Effector memory CD8-positive, alpha-beta T cell (primary cell): ENCODE measurements around the gene ZNF606.
"Not testable (repeated sequence)": the region's sequence is repeated elsewhere in the genome, so short reads cannot be mapped to it uniquely, and the experiment has no call there.

Source experiments
- ATAC-seq: fragments of 150-1000 bp; cut with Tn5 transposase; replicated peaks from 2 replicates; pipeline ENCODE4 v1.10.0; 2021; ENCODE audit warnings: mild to moderate bottlenecking, moderate library complexity
- DNase-seq, 3 experiments: peaks; one replicate each; pipeline ENCODE4 v3.0.0; 2021
- H3K27ac Mint-ChIP-seq, 2 donors: one replicate each; pipeline ENCODE4 v1.8.0; 2022; ENCODE audit warnings: mild to moderate bottlenecking in 2 of 2, mixed read lengths in 2 of 2, moderate library complexity in 2 of 2
- H3K27me3 Mint-ChIP-seq, 2 donors: one replicate each; pipeline ENCODE4 v1.8.0; 2022; ENCODE audit warnings: mixed read lengths in 2 of 2
- H3K36me3 Mint-ChIP-seq: one replicate; pipeline ENCODE4 v1.8.0; 2022; ENCODE audit warnings: mild to moderate bottlenecking, moderate library complexity, mixed read lengths; ENCODE audit not compliant: insufficient read depth
- H3K4me1 Mint-ChIP-seq, 2 donors: one replicate each; pipeline ENCODE4 v1.8.0; 2022; ENCODE audit warnings: low read depth in 2 of 2, mixed read lengths in 2 of 2
- H3K4me3 Mint-ChIP-seq, 2 donors: one replicate each; pipeline ENCODE4 v1.8.0; 2022; ENCODE audit warnings: mild to moderate bottlenecking in 2 of 2, mixed read lengths in 2 of 2, moderate library complexity in 2 of 2
- H3K9me3 Mint-ChIP-seq, 2 donors: one replicate each; pipeline ENCODE4 v1.8.0; 2022; ENCODE audit warnings: mixed read lengths in 2 of 2

The ZNF606 gene

DNA sequence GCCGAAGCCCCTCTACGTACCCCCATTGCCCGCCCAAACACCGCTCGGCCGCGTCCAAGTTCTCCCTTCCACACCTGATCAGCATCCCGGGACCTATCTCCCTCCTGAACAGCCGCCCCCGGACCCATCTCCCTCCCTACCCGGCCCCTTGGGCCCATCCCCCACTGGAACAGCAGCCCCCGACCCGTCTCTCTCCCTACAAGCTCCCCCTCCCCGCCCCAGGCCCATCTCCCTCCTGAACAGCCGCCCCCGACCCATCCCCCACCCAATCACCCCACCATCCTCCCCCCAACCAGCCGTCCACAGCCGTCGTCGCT, 31.8 kb upstream of the ZNF606 start:
- Mint-ChIP-seq H3K36me3 (peaks cover 3% of the 10 kb centered on the region), H3K4me1 (peaks cover 0 to 5% of the 10 kb centered on the region in 2 donors), H3K27me3 (peaks cover 23 to 31% of the 10 kb centered on the region in 2 donors), H3K4me3 (no peak overlapping the region), H3K9me3 (peaks cover 11 to 24% of the 10 kb centered on the region in 2 donors), H3K27ac (no peak overlapping the region)
- DNase-seq, result no peak
- ATAC-seq, result no peak

GRCh38 chr19:58033741-58034476, 31.3 kb upstream of the ZNF606 start, which contains the start of gene ZSCAN1:
TSS of gene ZSCAN1 (plus strand) at chr19:58034025. CDS start at chr19:58037837, 3,812 bp downstream.
- Mint-ChIP-seq H3K4me3 (no peak within 1 kb of the TSS), H3K4me1 (peaks cover 0 to 5% of the 10 kb centered on the region in 2 donors), H3K27me3 (peaks cover 23 to 30% of the 10 kb centered on the region in 2 donors), H3K36me3 (peaks cover 3% of the 10 kb centered on the region), H3K27ac (no peak within 1 kb of the TSS), H3K9me3 (peaks cover 11 to 24% of the 10 kb centered on the region in 2 donors)
- peak; percentile 19 for ATAC-seq
- DNase-seq, result no peak

- peaks cover 13 to 15% of the 10 kb centered on the region in 2 donors for H3K9me3 Mint-ChIP-seq
- ATAC-seq (no peak), DNase-seq (no peak)
- no peaks in the 10 kb centered on the region for H3K36me3 Mint-ChIP-seq
- H3K27me3 Mint-ChIP-seq, result peaks cover 0 to 9% of the 10 kb centered on the region in 2 donors
- H3K27ac Mint-ChIP-seq, result no peak overlapping the region
- no peaks in the 10 kb centered on the region for H3K4me1 Mint-ChIP-seq
- no peak overlapping the region for H3K4me3 Mint-ChIP-seq
These were observed 22.0 kb upstream of the ZNF606 start for GRCh38 chr19:58024661-58025060.

DNA sequence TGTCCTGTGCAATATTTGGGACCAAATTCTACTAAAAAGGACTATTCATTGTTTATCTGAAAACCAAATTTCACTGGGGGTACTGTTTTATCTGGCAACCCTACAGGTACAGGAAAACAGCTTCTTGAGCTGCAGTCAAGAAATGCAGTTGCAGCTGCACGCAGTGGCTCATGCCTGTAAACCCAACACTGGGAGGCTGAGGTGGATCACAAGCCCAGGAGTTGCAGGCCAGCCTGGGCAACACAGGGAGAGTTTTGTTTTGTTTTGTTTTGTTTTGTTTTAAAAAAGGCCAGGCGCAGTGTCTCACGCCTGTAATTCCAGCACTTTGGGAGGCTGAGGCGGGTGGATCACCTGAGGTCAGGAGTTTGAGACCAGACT, 19.7 kb upstream of the ZNF606 start:
- H3K4me1 Mint-ChIP-seq, result no peaks in the 10 kb centered on the region

DNA sequence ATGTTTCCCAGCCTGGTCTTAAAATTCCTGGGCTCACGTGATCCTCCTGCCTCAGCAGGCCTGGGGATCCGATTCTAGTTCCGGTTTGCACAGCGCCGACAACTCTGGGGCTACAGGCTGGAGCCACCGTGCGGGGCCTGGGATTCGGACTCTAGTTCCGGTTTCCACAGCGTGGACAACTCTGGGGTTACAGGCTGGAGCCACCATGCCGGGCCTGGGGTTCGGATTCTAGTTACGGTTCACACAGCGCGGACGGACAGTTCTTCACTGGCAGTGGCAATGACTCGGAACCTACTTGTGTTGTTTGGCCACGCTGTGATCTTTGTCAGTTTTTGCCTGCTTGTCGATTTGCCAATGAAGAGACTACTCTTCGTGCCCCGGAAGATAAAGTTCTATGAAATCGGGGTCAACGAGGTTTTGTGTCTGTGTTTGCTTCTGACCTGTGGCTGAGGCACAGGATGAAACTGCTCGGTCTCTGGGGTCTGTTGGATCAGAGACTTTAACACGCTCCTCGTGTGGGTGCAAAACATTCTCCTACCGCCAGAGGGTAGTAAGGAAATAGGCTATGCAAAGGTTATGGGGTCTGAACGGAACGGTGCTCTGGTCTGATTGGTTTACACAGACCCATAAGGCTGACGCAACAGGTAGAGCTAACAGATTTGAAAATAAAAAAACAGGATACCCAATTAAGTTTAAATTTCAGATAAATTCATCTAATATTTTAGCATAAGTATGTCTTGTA, 19.1 kb upstream of the ZNF606 start:
- ATAC-seq (peak; percentile 53), DNase-seq (peak; percentile 5 to 18 (median 16))
- no peak overlapping the region for H3K27ac Mint-ChIP-seq
- no peaks in the 10 kb centered on the region for H3K36me3 Mint-ChIP-seq
- no peaks in the 10 kb centered on the region for H3K27me3 Mint-ChIP-seq
- no peak overlapping the region for H3K4me3 Mint-ChIP-seq
- H3K9me3 Mint-ChIP-seq, result peaks cover 8 to 11% of the 10 kb centered on the region in 2 donors
- no peaks in the 10 kb centered on the region for H3K4me1 Mint-ChIP-seq

More for the DNA sequence above, 19.7 kb upstream of the ZNF606 start:
- DNase-seq (no peak), ATAC-seq (no peak)
- Mint-ChIP-seq H3K36me3 (no peaks in the 10 kb centered on the region), H3K27ac (no peak overlapping the region), H3K4me3 (no peak overlapping the region), H3K9me3 (peaks cover 8 to 11% of the 10 kb centered on the region in 2 donors), H3K27me3 (no peaks in the 10 kb centered on the region)

- no peak for ATAC-seq
- Mint-ChIP-seq H3K9me3 (peaks cover 7 to 8% of the 10 kb centered on the region in 2 donors), H3K4me1 (no peaks in the 10 kb centered on the region), H3K36me3 (no peaks in the 10 kb centered on the region), H3K27me3 (no peaks in the 10 kb centered on the region), H3K4me3 (no peak overlapping the region), H3K27ac (no peak overlapping the region)
- DNase-seq, result no peak
These were observed 17.5 kb upstream of the ZNF606 start for GRCh38 chr19:58020129-58020528.

DNA sequence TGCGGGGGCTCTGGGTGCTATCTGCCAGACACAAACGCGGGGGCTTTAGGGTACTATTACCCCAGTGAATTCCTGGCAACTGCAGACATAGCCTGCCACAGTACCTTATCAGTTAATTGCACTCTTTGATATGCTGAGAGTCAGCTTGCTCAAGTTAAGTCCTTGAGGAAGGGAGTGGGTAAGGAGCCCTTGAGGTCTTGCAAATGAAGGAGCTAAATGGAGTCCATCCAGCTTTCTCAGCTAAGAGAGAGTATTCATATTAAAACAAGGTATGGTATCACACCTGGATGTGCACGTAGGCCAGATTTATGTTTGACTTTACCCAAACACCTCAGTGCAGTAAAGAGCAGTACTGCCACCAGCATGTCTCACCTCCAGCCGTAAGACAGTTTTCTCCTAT, 11.5 kb upstream of the ZNF606 start:
- no peak for ATAC-seq
- no peak for DNase-seq
- Mint-ChIP-seq H3K36me3 (peaks cover 4% of the 10 kb centered on the region), H3K27me3 (peaks cover 0 to 4% of the 10 kb centered on the region in 2 donors), H3K4me3 (no peak overlapping the region), H3K9me3 (peaks cover 9 to 14% of the 10 kb centered on the region in 2 donors), H3K27ac (no peak overlapping the region), H3K4me1 (no peaks in the 10 kb centered on the region)

DNA sequence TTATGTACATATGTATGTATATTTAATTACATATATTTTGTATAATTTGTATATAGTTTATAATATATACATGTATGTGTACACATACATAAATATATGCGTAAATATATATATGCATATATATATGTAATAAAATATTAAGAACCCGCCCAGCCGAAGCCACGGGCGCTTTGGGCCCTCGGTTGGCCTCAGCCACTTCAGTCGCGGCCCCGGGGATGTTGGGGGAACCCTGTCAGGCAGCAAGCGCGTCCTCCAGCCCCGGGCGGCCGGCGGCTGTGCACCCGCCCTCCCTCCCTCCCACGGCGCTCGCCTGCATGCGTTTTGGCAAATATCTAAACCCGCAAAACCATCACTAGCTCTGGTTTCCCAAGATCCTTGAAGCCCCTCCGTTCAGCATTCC, 7.9 kb upstream of the ZNF606 start:
- Mint-ChIP-seq H3K27ac (no peak overlapping the region), H3K27me3 (peaks cover 0 to 4% of the 10 kb centered on the region in 2 donors), H3K4me3 (peak overlapping the region in 1 of 2 donors; percentile 55), H3K36me3 (peaks cover 4% of the 10 kb centered on the region), H3K9me3 (peaks cover 16 to 30% of the 10 kb centered on the region in 2 donors), H3K4me1 (peaks cover 0 to 1% of the 10 kb centered on the region in 2 donors)
- no peak for ATAC-seq
- DNase-seq, result no peak

- ATAC-seq, result peak; percentile 83
- Mint-ChIP-seq H3K9me3 (peaks cover 16 to 32% of the 10 kb centered on the region in 2 donors), H3K36me3 (peaks cover 4% of the 10 kb centered on the region), H3K27ac (peak overlapping the region in 1 of 2 donors; percentile 68), H3K4me3 (peak overlapping the region in 1 of 2 donors; percentile 55), H3K4me1 (peaks cover under 1 to 1% of the 10 kb centered on the region in 2 donors), H3K27me3 (peaks cover 0 to 4% of the 10 kb centered on the region in 2 donors)
- DNase-seq, result peak; percentile 4 to 36 (median 18)
These were observed 7.2 kb upstream of the ZNF606 start for GRCh38 chr19:58009666-58010301.

GRCh38 chr19:58009301-58009665, 6.7 kb upstream of the ZNF606 start:
- DNase-seq, result no peak
- Mint-ChIP-seq H3K27me3 (peaks cover 0 to 4% of the 10 kb centered on the region in 2 donors), H3K36me3 (peaks cover 9% of the 10 kb centered on the region), H3K4me3 (peak overlapping the region in 1 of 2 donors; percentile 38), H3K27ac (no peak overlapping the region), H3K9me3 (peaks cover 18 to 37% of the 10 kb centered on the region in 2 donors), H3K4me1 (peaks cover 4 to 5% of the 10 kb centered on the region in 2 donors)
- ATAC-seq, result no peak

- ATAC-seq, H3K27ac Mint-ChIP-seq, H3K4me3 Mint-ChIP-seq, H3K27me3 Mint-ChIP-seq, H3K4me1 Mint-ChIP-seq, DNase-seq: not testable (repeated sequence)
- Mint-ChIP-seq H3K36me3 (peaks cover 13% of the 10 kb centered on the region), H3K9me3 (peaks cover 22 to 41% of the 10 kb centered on the region in 2 donors)
These were observed 6.3 kb upstream of the ZNF606 start for GRCh38 chr19:58008877-58009276.

GRCh38 chr19:58007285-58007684, 4.7 kb upstream of the ZNF606 start:
- Mint-ChIP-seq H3K4me1 (peaks cover 9% of the 10 kb centered on the region in 2 donors), H3K4me3 (no peak overlapping the region), H3K27me3 (no peaks in the 10 kb centered on the region), H3K36me3 (peaks cover 20% of the 10 kb centered on the region), H3K27ac (no peak overlapping the region), H3K9me3 (peaks cover 16 to 30% of the 10 kb centered on the region in 2 donors)
- ATAC-seq (no peak), DNase-seq (no peak)

- DNase-seq, result peak in 1 of 3 experiments; percentile 3
- Mint-ChIP-seq H3K36me3 (peaks cover 44% of the 10 kb centered on the region), H3K4me1 (peaks cover 17 to 19% of the 10 kb centered on the region in 2 donors), H3K9me3 (peaks cover 13 to 29% of the 10 kb centered on the region in 2 donors), H3K27me3 (no peaks in the 10 kb centered on the region), H3K27ac (peak overlapping the region; percentile 86 to 97), H3K4me3 (peak overlapping the region; percentile 82 to 89)
- no peak for ATAC-seq
These were observed 681 bp upstream of the ZNF606 start for GRCh38 chr19:58003174-58003828.
